ENCODE results near the gene CLCA1. TPM values are rescaled to one million over a fixed set of nuclear protein-coding genes. Genes with fewer than 3 reads are reported as not detected.

CLCA1 gene
- total RNA-seq, 1 experiment from 2014 or later = not detected

- no peaks in the 10 kb centered on the region for H3K36me3 ChIP-seq (ENCODE audit: low read depth, low read length)
- ATAC-seq (no peak), DNase-seq (no peak)
- peaks cover 12% of the 10 kb centered on the region for H3K4me1 ChIP-seq (ENCODE audit: insufficient read depth, low read length)
- BruUV-seq (replicated peaks) = no TSS peak
- no peaks in the 10 kb centered on the region for H3F3A ChIP-seq (ENCODE audit: low read length, unreplicated experiment)
- no peak for TF ChIP-seq EZH2phosphoT487 (IDR thresholded peaks at IDR 0.05; ENCODE audit: borderline replicate concordance, low read length)
- no peak overlapping the region for H3K9ac ChIP-seq (ENCODE audit: low read length)
- no peak overlapping the region for H2AFZ ChIP-seq (ENCODE audit: low read length)
- POLR2A ChIA-PET (ENCODE audit: unreplicated experiment) = no interaction called here
- no peak overlapping the region for H3K27ac ChIP-seq (ENCODE audit: low read length)
- no peaks in the 10 kb centered on the region for H3K79me2 ChIP-seq (ENCODE audit: low read length)
- H3K4me2 ChIP-seq (ENCODE audit: low read length) = no peak overlapping the region
- no peak overlapping the region for H3K4me3 ChIP-seq (ENCODE audit: low read length)
- no peaks in the 10 kb centered on the region for H4K20me1 ChIP-seq (ENCODE audit: low read length)
- no peaks in the 10 kb centered on the region for H3K27me3 ChIP-seq (ENCODE audit: low read length)
- intact Hi-C loops (cut with micrococcal nuclease) = no loop called here
- no peaks in the 10 kb centered on the region for H3K9me2 ChIP-seq (replicated peaks; ENCODE audit: low read length)
- CTCF ChIA-PET = no interaction called here
- no peaks in the 10 kb centered on the region for H3K9me3 ChIP-seq (ENCODE audit: low read length)
These were observed 21.4 kb upstream of the CLCA1 start for GRCh38 chr1:86447198-86447790.

- intact Hi-C loops (cut with micrococcal nuclease) = no loop called here
- Histone ChIP-seq H3K27me3 (ENCODE audit: low read length) (no peaks in the 10 kb centered on the region), H3K79me2 (ENCODE audit: low read length) (no peaks in the 10 kb centered on the region), H3K27ac (ENCODE audit: low read length) (no peak overlapping the region), H3K4me1 (ENCODE audit: insufficient read depth, low read length) (peaks cover 12% of the 10 kb centered on the region), H3K9me3 (ENCODE audit: low read length) (no peaks in the 10 kb centered on the region), H4K20me1 (ENCODE audit: low read length) (no peaks in the 10 kb centered on the region), H3K9me2 (replicated peaks; ENCODE audit: low read length) (no peaks in the 10 kb centered on the region), H3K36me3 (ENCODE audit: low read depth, low read length) (no peaks in the 10 kb centered on the region), H3K4me2 (ENCODE audit: low read length) (no peak overlapping the region), H3F3A (ENCODE audit: low read length, unreplicated experiment) (no peaks in the 10 kb centered on the region), H3K9ac (ENCODE audit: low read length) (no peak overlapping the region), H2AFZ (ENCODE audit: low read length) (no peak overlapping the region), H3K4me3 (ENCODE audit: low read length) (no peak overlapping the region)
- no peak for ATAC-seq
- ChIA-PET CTCF (no interaction called here), POLR2A (ENCODE audit: unreplicated experiment) (no interaction called here)
- TF ChIP-seq EZH2 (IDR thresholded peaks at IDR 0.05; ENCODE audit: low read length, unreplicated experiment) (no peak), EZH2phosphoT487 (IDR thresholded peaks at IDR 0.05; ENCODE audit: borderline replicate concordance, low read length) (no peak), CTCF (conservative IDR thresholded peaks at IDR 0.05; ENCODE audit: low read depth, low read length) (no peak)
- BruUV-seq (replicated peaks) = no TSS peak
- DNase-seq = no peak
These were observed 20.1 kb upstream of the CLCA1 start for GRCh38 chr1:86448670-86449069.

- H3K4me2 ChIP-seq (ENCODE audit: low read length) = no peak overlapping the region
- ChIA-PET POLR2A (ENCODE audit: unreplicated experiment) (interaction anchor here (0.5 kb wide), 1 partner anchor 34 kb away, joined by 3 read pairs; no protein-coding TSS in a partner anchor), CTCF (no interaction called here)
- H3K4me3 ChIP-seq (ENCODE audit: low read length) = no peak overlapping the region
- H3K27ac ChIP-seq (ENCODE audit: low read length) = no peak overlapping the region
- H3K9me2 ChIP-seq (replicated peaks; ENCODE audit: low read length) = no peaks in the 10 kb centered on the region
- no peaks in the 10 kb centered on the region for H3K36me3 ChIP-seq (ENCODE audit: low read depth, low read length)
- no peak overlapping the region for H3K9ac ChIP-seq (ENCODE audit: low read length)
- DNase-seq (no peak), ATAC-seq (no peak)
- H4K20me1 ChIP-seq (ENCODE audit: low read length) = no peaks in the 10 kb centered on the region
- no peaks in the 10 kb centered on the region for H3K27me3 ChIP-seq (ENCODE audit: low read length)
- no peaks in the 10 kb centered on the region for H3F3A ChIP-seq (ENCODE audit: low read length, unreplicated experiment)
- H2AFZ ChIP-seq (ENCODE audit: low read length) = no peak overlapping the region
- no peak for TF ChIP-seq EZH2 (IDR thresholded peaks at IDR 0.05; ENCODE audit: low read length, unreplicated experiment)
- no peak for TF ChIP-seq CTCF (conservative IDR thresholded peaks at IDR 0.05; ENCODE audit: low read depth, low read length)
- no peak for TF ChIP-seq EZH2phosphoT487 (IDR thresholded peaks at IDR 0.05; ENCODE audit: borderline replicate concordance, low read length)
- no peaks in the 10 kb centered on the region for H3K79me2 ChIP-seq (ENCODE audit: low read length)
- intact Hi-C loops (cut with micrococcal nuclease) = no loop called here
- BruUV-seq (replicated peaks) = no TSS peak
- no peaks in the 10 kb centered on the region for H3K9me3 ChIP-seq (ENCODE audit: low read length)
- peaks cover 12% of the 10 kb centered on the region for H3K4me1 ChIP-seq (ENCODE audit: insufficient read depth, low read length)
These were observed 19.6 kb upstream of the CLCA1 start for GRCh38 chr1:86449103-86449502.
